Keratinocyte (primary cell): ENCODE measurements around the gene LEP.

Source experiments
- CTCF ChIP-seq, 3 experiments: IDR thresholded peaks in 1 of 3; conservative IDR thresholded peaks in 1 of 3; optimal IDR thresholded peaks in 1 of 3; 2 replicates in 2 of 3; 3 replicates in 1 of 3; pipeline versions ENCODE3 to v1.5.1; 2011; ENCODE audit warnings: low read length in 3 of 3, mild to moderate bottlenecking in 3 of 3, moderate library complexity in 2 of 3, control low read depth in 1 of 3, inconsistent platforms in 1 of 3; ENCODE audit not compliant: insufficient read depth in 2 of 3; ENCODE audit errors: extremely low read depth in 1 of 3
- EZH2 ChIP-seq: IDR thresholded peaks from one replicate; pipeline ENCODE4 v1.6.1; 2012; ENCODE audit warnings: inconsistent platforms, mild to moderate bottlenecking, low read length, moderate library complexity

DNA sequence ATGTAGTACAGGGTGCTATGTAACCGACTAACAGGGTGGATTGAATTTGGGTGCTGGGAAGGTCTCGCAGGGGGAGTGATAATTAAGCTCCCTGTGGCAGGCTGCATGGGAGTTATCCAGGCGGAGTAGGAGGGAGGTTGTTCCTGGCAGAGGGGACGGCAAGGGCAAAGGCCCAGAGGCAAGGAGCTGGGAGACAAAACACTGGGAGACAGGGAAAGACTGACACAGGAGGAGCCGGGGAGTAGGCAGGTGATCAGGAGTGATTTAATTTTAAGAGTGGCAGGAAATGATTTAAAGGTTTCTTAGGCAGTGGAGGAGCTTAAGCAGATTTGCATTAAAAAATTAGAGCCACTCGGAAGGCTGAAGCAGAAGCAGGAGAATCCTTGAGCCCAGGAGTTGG is 40.7 kb upstream of the LEP start:
- no peak for TF ChIP-seq CTCF (optimal IDR thresholded peaks at IDR 0.05 in 1 of 3, IDR thresholded peaks at IDR 0.05 in 1 of 3, conservative IDR thresholded peaks at IDR 0.05 in 1 of 3; ENCODE audit: extremely low read depth in 1 of 3, insufficient read depth in 2 of 3, low read length in 3 of 3)
- TF ChIP-seq EZH2, result no peak
